Ovary (tissue), 3 donors: ENCODE results near the gene RAMACL.

ENCODE experiments used
- POLR2A ChIP-seq: fragments of 450-650 bp; IDR thresholded peaks from one replicate; pipeline ENCODE4 v1.6.1; 2017; ENCODE audit warnings: antibody characterized with exemption, mild to moderate bottlenecking, moderate library complexity
- TF ChIP-seq, protein P1 (sequence below), 3 donors: fragments of 450-650 bp in 2 of 3; fragments of 200-600 bp in 1 of 3; IDR thresholded peaks; one replicate each; pipeline versions ENCODE4 v1.5.1 to v1.8.0; 2016 to 2022; ENCODE audit warnings: antibody characterized with exemption in 3 of 3, mild to moderate bottlenecking in 1 of 3
- donor health status: DM: no; HTN: no; CAD: no.

- TF ChIP-seq POLR2A, result no peak
- TF ChIP-seq, protein P1, sequence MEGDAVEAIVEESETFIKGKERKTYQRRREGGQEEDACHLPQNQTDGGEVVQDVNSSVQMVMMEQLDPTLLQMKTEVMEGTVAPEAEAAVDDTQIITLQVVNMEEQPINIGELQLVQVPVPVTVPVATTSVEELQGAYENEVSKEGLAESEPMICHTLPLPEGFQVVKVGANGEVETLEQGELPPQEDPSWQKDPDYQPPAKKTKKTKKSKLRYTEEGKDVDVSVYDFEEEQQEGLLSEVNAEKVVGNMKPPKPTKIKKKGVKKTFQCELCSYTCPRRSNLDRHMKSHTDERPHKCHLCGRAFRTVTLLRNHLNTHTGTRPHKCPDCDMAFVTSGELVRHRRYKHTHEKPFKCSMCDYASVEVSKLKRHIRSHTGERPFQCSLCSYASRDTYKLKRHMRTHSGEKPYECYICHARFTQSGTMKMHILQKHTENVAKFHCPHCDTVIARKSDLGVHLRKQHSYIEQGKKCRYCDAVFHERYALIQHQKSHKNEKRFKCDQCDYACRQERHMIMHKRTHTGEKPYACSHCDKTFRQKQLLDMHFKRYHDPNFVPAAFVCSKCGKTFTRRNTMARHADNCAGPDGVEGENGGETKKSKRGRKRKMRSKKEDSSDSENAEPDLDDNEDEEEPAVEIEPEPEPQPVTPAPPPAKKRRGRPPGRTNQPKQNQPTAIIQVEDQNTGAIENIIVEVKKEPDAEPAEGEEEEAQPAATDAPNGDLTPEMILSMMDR (IDR thresholded peaks at IDR 0.05), result no peak
Observed at GRCh38 chr6:166588691-166589336, 2.3 kb upstream of the RAMACL start.
